Activated CD8-positive, alpha-beta memory T cell treated with anti-CD3 and anti-CD28 coated beads for 1 hour (primary cell): ENCODE measurements around the gene ABLIM1.

Experiments used
- DNase-seq, 2 donors: peaks; one replicate each; pipeline ENCODE4 v3.0.0-alpha.2; 2020; ENCODE audit warnings: low read depth in 1 of 2; ENCODE audit errors: extremely low read depth in 1 of 2

ABLIM1 gene

GRCh38 chr10:114472877-114473253 is 185.2 kb downstream of the ABLIM1 start:
- no peak for DNase-seq

GRCh38 chr10:114471906-114472876 is 185.9 kb downstream of the ABLIM1 start:
- no peak for DNase-seq

- peak; percentile 25 to 33 for DNase-seq
Observed at GRCh38 chr10:114470956-114471905, 186.8 kb downstream of the ABLIM1 start.

- no peak for DNase-seq
Observed at GRCh38 chr10:114470361-114470760, 187.7 kb downstream of the ABLIM1 start.

- no peak for DNase-seq
Observed at GRCh38 chr10:114458955-114459354, 199.1 kb downstream of the ABLIM1 start.

- DNase-seq = no peak
Observed at GRCh38 chr10:114458216-114458920, 199.7 kb downstream of the ABLIM1 start.

- DNase-seq = no peak
Observed at GRCh38 chr10:114453576-114453975, 204.5 kb downstream of the ABLIM1 start.

GRCh38 chr10:114448897-114449296 is 209.2 kb downstream of the ABLIM1 start:
- DNase-seq = no peak

- no peak for DNase-seq
Observed at GRCh38 chr10:114445332-114445731, 212.7 kb downstream of the ABLIM1 start.

- DNase-seq = no peak
Observed at GRCh38 chr10:114444819-114445218, 213.3 kb downstream of the ABLIM1 start.

GRCh38 chr10:114442091-114442630 is 215.9 kb downstream of the ABLIM1 start:
- no peak for DNase-seq

- DNase-seq = no peak
Observed at GRCh38 chr10:114441107-114441506, 217.0 kb downstream of the ABLIM1 start.

GRCh38 chr10:114437473-114438292 is 220.4 kb downstream of the ABLIM1 start:
- no peak for DNase-seq

GRCh38 chr10:114436941-114437340 is 221.1 kb downstream of the ABLIM1 start:
- no peak for DNase-seq

GRCh38 chr10:114432566-114433093 is 225.4 kb downstream of the ABLIM1 start:
- no peak for DNase-seq

GRCh38 chr10:114431414-114432135 is 226.5 kb downstream of the ABLIM1 start:
- DNase-seq = no peak

- DNase-seq = no peak
Observed at GRCh38 chr10:114430688-114431413, 227.2 kb downstream of the ABLIM1 start.
